ENCODE data around the gene DIPK1C. TPM values are rescaled to one million over a fixed set of nuclear protein-coding genes. Genes with fewer than 3 reads are reported as not detected.

DIPK1C gene
- total RNA-seq, 1 donor from 2014 or later = not detected

GRCh38 chr18:74418023-74418422, 39.1 kb downstream of the DIPK1C start:
- intact Hi-C loops (cut with DNase I) = no loop called here
- Histone ChIP-seq H3K9me3 (no peaks in the 10 kb centered on the region), H3K27me3 (no peaks in the 10 kb centered on the region), H3K36me3 (no peaks in the 10 kb centered on the region), H3K4me3 (no peak overlapping the region), H3K4me1 (peaks cover 8% of the 10 kb centered on the region), H3K27ac (no peak overlapping the region)
- TF ChIP-seq CTCF (IDR thresholded peaks at IDR 0.05) (no peak), POLR2AphosphoS5 (IDR thresholded peaks at IDR 0.05; ENCODE audit: insufficient read depth in 1 of 2, low read depth in 1 of 2) (no peak), POLR2A (IDR thresholded peaks at IDR 0.05) (no peak)
- DNase-seq (ENCODE audit: extremely low spot score in 2 of 2) = no peak

GRCh38 chr18:74416124-74416523, 41.0 kb downstream of the DIPK1C start:
- no peaks in the 10 kb centered on the region for H3K9me3 ChIP-seq
- DNase-seq (ENCODE audit: extremely low spot score in 2 of 2) = no peak
- H3K36me3 ChIP-seq = no peaks in the 10 kb centered on the region
- intact Hi-C loops (cut with DNase I) = no loop called here
- no peak overlapping the region for H3K27ac ChIP-seq
- H3K27me3 ChIP-seq = no peaks in the 10 kb centered on the region
- TF ChIP-seq POLR2A (IDR thresholded peaks at IDR 0.05) = no peak
- H3K4me3 ChIP-seq = no peak overlapping the region
- no peaks in the 10 kb centered on the region for H3K4me1 ChIP-seq

GRCh38 chr18:74414953-74415515, 42.1 kb downstream of the DIPK1C start:
- TF ChIP-seq POLR2AphosphoS5 (IDR thresholded peaks at IDR 0.05; ENCODE audit: insufficient read depth in 1 of 2, low read depth in 1 of 2) (no peak), POLR2A (IDR thresholded peaks at IDR 0.05) (no peak), CTCF (IDR thresholded peaks at IDR 0.05) (no peak)
- no peaks in the 10 kb centered on the region for H3K4me1 ChIP-seq
- H3K27me3 ChIP-seq = no peaks in the 10 kb centered on the region
- H3K9me3 ChIP-seq = no peaks in the 10 kb centered on the region
- no peak overlapping the region for H3K4me3 ChIP-seq
- DNase-seq (ENCODE audit: extremely low spot score in 2 of 2) = no peak
- no peaks in the 10 kb centered on the region for H3K36me3 ChIP-seq
- intact Hi-C loops (cut with DNase I) = no loop called here
- H3K27ac ChIP-seq = no peak overlapping the region

DNA sequence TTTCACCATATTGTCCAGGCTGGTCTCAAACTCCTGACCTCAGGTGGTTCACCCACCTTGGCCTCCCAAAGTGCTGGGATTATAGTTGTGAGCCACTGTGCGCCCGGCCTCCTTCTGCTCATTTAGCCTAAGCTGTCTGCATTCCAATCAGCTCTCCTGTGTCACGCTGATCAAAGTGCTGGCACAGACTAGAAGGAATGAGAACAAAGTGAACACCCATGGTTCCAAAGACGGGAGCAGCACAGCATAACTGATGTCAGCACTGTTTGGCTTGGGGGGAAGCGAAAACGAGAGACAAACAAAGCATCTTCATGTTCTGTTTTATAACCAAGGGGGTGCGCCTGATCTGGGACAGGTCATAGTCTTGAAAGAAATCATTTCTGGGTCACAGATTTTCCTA, 43.3 kb downstream of the DIPK1C start:
- no peak overlapping the region for H3K27ac ChIP-seq
- H3K4me1 ChIP-seq = no peaks in the 10 kb centered on the region
- DNase-seq (ENCODE audit: extremely low spot score in 2 of 2) = no peak
- no peaks in the 10 kb centered on the region for H3K27me3 ChIP-seq
- H3K36me3 ChIP-seq = no peaks in the 10 kb centered on the region
- TF ChIP-seq CTCF (IDR thresholded peaks at IDR 0.05) = no peak
- no peak for TF ChIP-seq POLR2AphosphoS5 (IDR thresholded peaks at IDR 0.05; ENCODE audit: insufficient read depth in 1 of 2, low read depth in 1 of 2)
- intact Hi-C loops (cut with DNase I) = no loop called here
- H3K9me3 ChIP-seq = no peaks in the 10 kb centered on the region
- no peak overlapping the region for H3K4me3 ChIP-seq

- DNase-seq (ENCODE audit: extremely low spot score in 2 of 2) = no peak
- no peaks in the 10 kb centered on the region for H3K4me1 ChIP-seq
- H3K4me3 ChIP-seq = no peak overlapping the region
- TF ChIP-seq POLR2AphosphoS5 (IDR thresholded peaks at IDR 0.05; ENCODE audit: insufficient read depth in 1 of 2, low read depth in 1 of 2) (no peak), CTCF (IDR thresholded peaks at IDR 0.05) (no peak), POLR2A (IDR thresholded peaks at IDR 0.05) (no peak)
- H3K9me3 ChIP-seq = no peaks in the 10 kb centered on the region
- intact Hi-C loops (cut with DNase I) = no loop called here
- H3K27ac ChIP-seq = no peak overlapping the region
- H3K27me3 ChIP-seq = no peaks in the 10 kb centered on the region
- no peaks in the 10 kb centered on the region for H3K36me3 ChIP-seq
Observed at GRCh38 chr18:74412116-74412880, 44.8 kb downstream of the DIPK1C start.

All from vagina (tissue), 2 donors.